Mucosa of gallbladder (tissue), 1 donor: ENCODE results near the gene ACKR1. TPM values are rescaled to one million over a fixed set of nuclear protein-coding genes. Genes with fewer than 3 reads are reported as not detected.

Source experiments
- DNase-seq: peaks from one replicate; pipeline ENCODE4 v3.0.0-alpha.2; 2020; ENCODE audit warnings: low spot score
- total RNA-seq: library from RNA; stranded (reverse); gene quantifications from one replicate; pipeline ENCODE4 v1.2.1, GENCODE V29; 2021
- donor health status: DM: no; HTN: no; CAD: no.

Gene ACKR1
- total RNA-seq, 1 donor from 2014 or later, result 23.3 TPM

GRCh38 chr1:159222075-159222865 is 17.6 kb downstream of the ACKR1 start:
- DNase-seq, result no peak

DNA sequence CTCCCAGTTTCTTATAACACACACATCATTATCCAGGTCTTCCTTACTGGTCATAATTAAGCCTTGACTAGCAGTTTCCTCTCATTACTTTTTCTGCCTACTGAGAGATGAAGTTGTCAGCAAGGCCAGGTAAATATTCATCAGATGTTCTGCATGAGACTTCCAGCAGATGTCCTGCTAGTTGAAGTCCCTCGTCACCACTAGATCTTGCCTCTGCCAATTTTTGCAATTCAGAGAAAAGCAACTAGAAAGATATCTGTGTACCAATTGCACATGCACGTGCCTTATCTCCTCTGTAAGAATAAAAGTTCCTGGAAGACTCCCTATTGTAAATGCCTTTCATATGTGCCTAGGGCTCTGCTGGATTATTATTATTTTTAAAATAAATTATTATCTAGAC is 18.3 kb downstream of the ACKR1 start:
- no peak for DNase-seq

GRCh38 chr1:159228554-159228953 is 23.9 kb downstream of the ACKR1 start:
- no peak for DNase-seq

GRCh38 chr1:159229260-159229885 is 24.7 kb downstream of the ACKR1 start:
- DNase-seq, result no peak

- DNase-seq, result no peak
These were observed 25.2 kb downstream of the ACKR1 start for GRCh38 chr1:159229896-159230295.

DNA sequence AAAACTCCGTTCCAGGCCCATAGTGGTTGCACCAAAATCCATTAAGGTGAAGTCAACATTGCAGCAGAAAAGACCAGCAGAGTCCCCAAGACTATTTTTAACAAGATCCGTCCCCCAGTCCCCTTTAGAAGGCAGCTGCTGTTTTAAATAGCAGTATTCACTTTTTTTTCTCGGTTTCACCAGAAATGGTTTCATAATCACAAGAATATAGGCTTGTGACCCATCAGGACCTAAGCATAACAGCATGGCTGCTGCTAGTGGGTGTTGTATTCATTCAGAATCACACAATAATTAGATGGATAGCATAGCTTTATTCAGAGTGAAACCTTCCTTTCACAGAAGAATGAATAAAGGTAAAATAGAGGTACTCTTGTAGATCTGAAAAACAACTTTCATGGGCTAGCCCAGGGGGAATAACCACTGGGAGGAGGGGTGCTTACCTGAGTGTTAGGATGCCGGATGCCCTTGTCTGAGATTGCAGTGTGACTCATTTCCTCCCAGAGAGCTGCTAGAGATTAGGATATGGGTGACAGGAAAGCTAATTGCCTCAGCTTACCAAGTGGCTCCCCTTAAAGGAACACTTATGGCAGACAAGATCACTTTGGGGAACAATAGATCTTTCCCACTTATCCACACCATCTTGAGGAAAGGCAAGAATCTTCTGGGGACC is 35.0 kb downstream of the ACKR1 start:
- no peak for DNase-seq

DNA sequence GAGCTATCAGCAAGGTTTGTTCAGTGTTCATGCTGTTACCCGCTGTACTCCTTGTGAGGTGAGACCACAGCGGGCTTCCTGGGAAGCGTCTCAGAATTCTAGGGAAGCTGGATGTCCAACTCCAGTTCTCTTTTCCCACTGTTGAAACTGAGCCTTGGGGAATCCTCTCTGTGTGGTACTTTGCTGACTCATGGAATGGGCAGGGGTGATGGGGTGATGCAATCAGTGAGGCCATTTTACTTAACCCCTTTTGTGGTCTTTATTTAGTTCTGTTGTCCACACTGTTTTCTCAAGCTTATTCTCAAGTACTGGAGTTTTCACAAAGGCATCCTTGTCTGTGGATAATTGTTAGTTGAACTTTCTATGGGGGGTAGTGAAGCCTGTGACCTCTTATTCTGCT is 42.6 kb downstream of the ACKR1 start:
- DNase-seq, result no peak

DNA sequence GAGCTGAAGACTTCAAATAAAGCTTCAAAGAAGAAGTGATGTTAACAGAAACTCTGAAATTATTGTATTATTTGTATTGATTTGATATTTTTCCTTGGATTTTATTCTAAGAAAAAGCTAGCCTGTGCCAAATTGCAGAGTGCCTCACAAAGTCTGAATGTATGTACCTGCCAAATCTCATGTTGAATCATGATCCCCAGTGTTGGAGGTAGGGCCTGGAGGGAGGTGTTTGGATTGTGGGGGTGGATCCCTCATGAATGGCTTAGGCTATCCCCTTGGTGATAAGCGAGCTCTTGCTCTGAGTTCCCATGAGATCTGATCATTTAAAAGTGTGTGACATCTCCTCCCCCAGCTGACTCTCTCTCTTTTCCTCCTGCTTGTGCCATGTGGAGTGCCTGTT is 43.6 kb downstream of the ACKR1 start:
- no peak for DNase-seq

DNA sequence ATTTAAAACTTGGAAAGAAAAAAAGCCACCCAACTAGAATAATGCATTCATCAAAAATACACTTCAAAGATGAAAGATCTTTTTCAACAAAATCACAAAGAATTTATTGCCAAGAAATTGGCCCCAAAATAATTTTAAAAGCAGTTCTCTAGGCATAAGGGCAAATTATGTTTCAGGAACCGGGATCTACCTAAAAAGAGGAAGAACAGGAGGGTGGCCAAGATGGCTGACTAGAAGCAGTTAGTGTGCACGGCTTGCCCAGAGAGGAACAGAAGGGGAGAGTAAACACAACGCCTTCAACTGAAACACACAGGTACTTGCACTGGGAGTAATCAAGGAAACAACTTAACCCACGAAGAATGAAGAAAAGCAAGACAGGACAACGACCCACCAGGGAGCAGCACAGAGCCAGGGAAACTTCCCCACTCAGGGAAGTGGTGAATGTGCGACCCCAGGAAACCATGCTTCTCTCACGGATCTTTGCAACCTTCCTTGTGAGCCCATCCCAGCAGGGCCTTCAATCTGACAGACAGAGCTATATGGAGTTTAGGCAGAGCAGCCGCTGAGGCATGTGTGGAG is 46.1 kb downstream of the ACKR1 start:
- DNase-seq, result no peak

Other genes with a start within 250 kb of the ACKR1 start
- gene IFI16, start 195.0 kb upstream of the ACKR1 start, total RNA-seq, result 42.4 TPM
- 0.86 TPM for gene AIM2, start 128.1 kb upstream of the ACKR1 start, total RNA-seq
- 5.2 TPM for gene CADM3, start 33.3 kb upstream of the ACKR1 start, total RNA-seq
- gene FCER1A, start 97.5 kb downstream of the ACKR1 start, total RNA-seq, result 1.1 TPM
- not detected for gene OR10J4, start 227.3 kb downstream of the ACKR1 start, total RNA-seq
- gene OR10J1, start 234.8 kb downstream of the ACKR1 start, total RNA-seq, result not detected